ENCODE data around the gene TRIP10. TPM values are rescaled to one million over a fixed set of nuclear protein-coding genes. Genes with fewer than 3 reads are reported as not detected.
A peak's percentile ranks its signal among the peaks of the same experiment; 100 is the strongest.

TRIP10 gene
- polyA plus RNA-seq, 3 donors: 1.5 to 2.4 (median 1.9) TPM

DNA sequence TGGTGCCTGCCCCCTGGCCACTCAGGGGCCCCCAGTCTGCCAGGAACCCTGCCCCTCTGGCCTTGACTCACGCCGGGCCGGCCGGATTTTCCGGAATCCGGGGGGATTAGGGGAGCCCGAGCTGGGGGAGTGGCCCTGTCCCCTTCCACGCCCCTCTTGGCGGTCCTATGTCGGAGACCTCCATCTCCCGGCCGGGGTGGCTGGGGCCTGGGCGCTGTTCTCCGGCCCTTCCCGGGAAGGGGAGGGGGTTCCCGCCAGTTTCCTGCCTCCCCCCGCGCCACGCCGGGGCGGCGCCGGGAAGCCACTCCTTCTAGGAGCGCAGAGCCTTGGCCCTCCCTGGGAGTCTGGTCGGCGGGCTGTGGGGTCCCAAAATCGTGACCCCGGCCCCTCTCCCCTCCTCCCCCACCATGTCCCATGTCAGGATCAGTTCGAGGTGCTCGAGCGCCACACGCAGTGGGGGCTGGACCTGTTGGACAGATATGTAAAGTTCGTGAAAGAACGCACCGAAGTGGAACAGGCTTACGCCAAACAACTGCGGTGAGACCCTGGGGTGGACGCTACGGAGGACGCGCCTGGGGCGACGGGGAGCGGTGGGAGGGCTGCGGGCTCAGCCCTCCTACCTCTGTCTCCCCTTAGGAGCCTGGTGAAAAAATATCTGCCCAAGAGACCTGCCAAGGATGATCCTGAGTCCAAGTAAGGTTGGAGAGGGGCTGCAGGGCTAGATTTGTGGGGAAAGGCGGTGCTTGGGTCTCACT, 1.3 kb downstream of the TRIP10 start:
- peaks cover 11 to 30% (median 22%) of the 10 kb centered on the region in 3 donors for H3K27me3 Mint-ChIP-seq (ENCODE audit: low read depth in 3 of 3)
- Histone ChIP-seq H3K27ac (ENCODE audit: low read depth in 1 of 2, low read length in 2 of 2) (no peak overlapping the region), H3K4me2 (replicated peaks; ENCODE audit: extremely low read depth, low read length, poor library complexity, severe bottlenecking) (peak overlapping the region; percentile 84), H2AFZ (ENCODE audit: insufficient read depth, low read depth, low read length, poor library complexity, severe bottlenecking) (peak overlapping the region; percentile 52), H3K9me3 (replicated peaks in 1 of 2; ENCODE audit: control insufficient read depth in 1 of 2, insufficient read depth in 1 of 2, low read length in 2 of 2) (no peaks in the 10 kb centered on the region), H3K4me1 (ENCODE audit: control insufficient read depth in 1 of 2, insufficient read depth in 2 of 2, low read length in 2 of 2) (peaks cover 48 to 51% of the 10 kb centered on the region in 2 donors), H3K9ac (ENCODE audit: insufficient read depth, low read length, poor library complexity, severe bottlenecking) (peak overlapping the region; percentile 48), H3K79me2 (ENCODE audit: insufficient read depth, low read length) (peaks cover 13% of the 10 kb centered on the region), H4K20me1 (ENCODE audit: insufficient read depth, low read length) (peaks cover 8% of the 10 kb centered on the region), H3K27me3 (ENCODE audit: control insufficient read depth in 2 of 2, insufficient read depth in 2 of 2, low read length in 2 of 2) (peaks cover 0 to 8% of the 10 kb centered on the region in 2 donors), H3K4me3 (replicated peaks in 1 of 3; ENCODE audit: low read depth in 2 of 3, low read length in 3 of 3) (peak overlapping the region; percentile 21 to 71 (median 48)), H3K36me3 (replicated peaks in 1 of 2; ENCODE audit: control insufficient read depth in 1 of 2, insufficient read depth in 2 of 2, low read length in 2 of 2) (peaks cover 0 to under 1% of the 10 kb centered on the region in 2 donors)
- peaks cover 46% of the 10 kb centered on the region for H3K4me1 Mint-ChIP-seq
- DNase-seq: peak in 1 of 3 donors; percentile 79
- peaks cover 0 to 3% (median 0%) of the 10 kb centered on the region in 7 donors for H3K9me3 Mint-ChIP-seq
- peak overlapping the region in 3 of 7 donors; percentile 45 to 68 (median 48) for H3K27ac Mint-ChIP-seq
- 0% methylated on average over 21 of the region's 46 CpGs for WGBS (ENCODE audit: insufficient coverage)
- peak overlapping the region; percentile 74 to 89 for H3K4me3 Mint-ChIP-seq
- intact Hi-C loops (cut with micrococcal nuclease): no loop called here
- TF ChIP-seq, protein P1, sequence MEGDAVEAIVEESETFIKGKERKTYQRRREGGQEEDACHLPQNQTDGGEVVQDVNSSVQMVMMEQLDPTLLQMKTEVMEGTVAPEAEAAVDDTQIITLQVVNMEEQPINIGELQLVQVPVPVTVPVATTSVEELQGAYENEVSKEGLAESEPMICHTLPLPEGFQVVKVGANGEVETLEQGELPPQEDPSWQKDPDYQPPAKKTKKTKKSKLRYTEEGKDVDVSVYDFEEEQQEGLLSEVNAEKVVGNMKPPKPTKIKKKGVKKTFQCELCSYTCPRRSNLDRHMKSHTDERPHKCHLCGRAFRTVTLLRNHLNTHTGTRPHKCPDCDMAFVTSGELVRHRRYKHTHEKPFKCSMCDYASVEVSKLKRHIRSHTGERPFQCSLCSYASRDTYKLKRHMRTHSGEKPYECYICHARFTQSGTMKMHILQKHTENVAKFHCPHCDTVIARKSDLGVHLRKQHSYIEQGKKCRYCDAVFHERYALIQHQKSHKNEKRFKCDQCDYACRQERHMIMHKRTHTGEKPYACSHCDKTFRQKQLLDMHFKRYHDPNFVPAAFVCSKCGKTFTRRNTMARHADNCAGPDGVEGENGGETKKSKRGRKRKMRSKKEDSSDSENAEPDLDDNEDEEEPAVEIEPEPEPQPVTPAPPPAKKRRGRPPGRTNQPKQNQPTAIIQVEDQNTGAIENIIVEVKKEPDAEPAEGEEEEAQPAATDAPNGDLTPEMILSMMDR (IDR thresholded peaks at IDR 0.05): no peak
- peaks cover 0 to 4% of the 10 kb centered on the region in 2 donors for H3K36me3 Mint-ChIP-seq

DNA sequence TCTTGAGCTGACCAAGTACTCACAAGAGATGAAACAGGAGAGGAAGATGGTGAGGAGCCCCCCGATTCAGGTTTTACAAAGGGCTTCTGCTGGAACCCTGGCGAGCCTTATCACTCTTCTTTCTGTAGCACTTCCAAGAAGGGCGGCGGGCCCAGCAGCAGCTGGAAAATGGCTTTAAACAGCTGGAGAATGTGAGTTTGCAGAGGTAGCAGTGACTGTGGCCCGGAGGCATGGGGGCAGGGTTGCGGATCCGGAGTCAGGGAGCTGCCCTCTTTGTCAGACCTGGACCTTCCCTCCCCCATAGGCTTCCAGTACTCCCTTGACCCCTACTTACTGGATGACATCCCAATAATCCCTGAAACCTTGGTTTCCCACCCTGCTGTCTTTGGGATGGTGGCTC, 3.6 kb downstream of the TRIP10 start:
- peaks cover 0 to 3% (median 0%) of the 10 kb centered on the region in 7 donors for H3K9me3 Mint-ChIP-seq
- H4K20me1 ChIP-seq (ENCODE audit: insufficient read depth, low read length): no peaks in the 10 kb centered on the region
- no peak for DNase-seq
- no peak overlapping the region for H3K27ac ChIP-seq (ENCODE audit: low read depth in 1 of 2, low read length in 2 of 2)
- H3K36me3 ChIP-seq (replicated peaks in 1 of 2; ENCODE audit: control insufficient read depth in 1 of 2, insufficient read depth in 2 of 2, low read length in 2 of 2): no peaks in the 10 kb centered on the region
- TF ChIP-seq, protein P1 (IDR thresholded peaks at IDR 0.05): no peak
- intact Hi-C loops (cut with micrococcal nuclease): no loop called here
- peaks cover 32 to 34% of the 10 kb centered on the region in 2 donors for H3K4me1 ChIP-seq (ENCODE audit: control insufficient read depth in 1 of 2, insufficient read depth in 2 of 2, low read length in 2 of 2)
- H3K36me3 Mint-ChIP-seq: no peaks in the 10 kb centered on the region
- H3K9ac ChIP-seq (ENCODE audit: insufficient read depth, low read length, poor library complexity, severe bottlenecking): no peak overlapping the region
- H3K9me3 ChIP-seq (replicated peaks in 1 of 2; ENCODE audit: control insufficient read depth in 1 of 2, insufficient read depth in 1 of 2, low read length in 2 of 2): no peaks in the 10 kb centered on the region
- H3K4me2 ChIP-seq (replicated peaks; ENCODE audit: extremely low read depth, low read length, poor library complexity, severe bottlenecking): no peak overlapping the region
- peaks cover 30% of the 10 kb centered on the region for H3K4me1 Mint-ChIP-seq
- H3K4me3 ChIP-seq (replicated peaks in 1 of 3; ENCODE audit: low read depth in 2 of 3, low read length in 3 of 3): no peak overlapping the region
- peaks cover 0 to 8% of the 10 kb centered on the region in 2 donors for H3K27me3 ChIP-seq (ENCODE audit: control insufficient read depth in 2 of 2, insufficient read depth in 2 of 2, low read length in 2 of 2)
- no peak overlapping the region for H3K4me3 Mint-ChIP-seq
- H3K79me2 ChIP-seq (ENCODE audit: insufficient read depth, low read length): no peaks in the 10 kb centered on the region
- 100% methylated on average over 1 of the region's 7 CpGs for WGBS (ENCODE audit: insufficient coverage)
- no peak overlapping the region for H2AFZ ChIP-seq (ENCODE audit: insufficient read depth, low read depth, low read length, poor library complexity, severe bottlenecking)
- no peak overlapping the region for H3K27ac Mint-ChIP-seq
- H3K27me3 Mint-ChIP-seq (ENCODE audit: low read depth in 3 of 3): peaks cover 11 to 33% (median 22%) of the 10 kb centered on the region in 3 donors
